ENCODE measurements around the gene FRMD5.

- TF ChIP-seq CTCF (IDR thresholded peaks at IDR 0.05) (no peak), POLR2A (IDR thresholded peaks at IDR 0.05) (no peak), POLR2AphosphoS5 (IDR thresholded peaks at IDR 0.05; ENCODE audit: insufficient read depth in 1 of 2, low read depth in 1 of 2) (no peak)
These were observed 207.1 kb downstream of the FRMD5 start for GRCh38 chr15:43987924-43988323.
